ENCODE results near the gene TUBB2B. TPM values are rescaled to one million over a fixed set of nuclear protein-coding genes. Genes with fewer than 3 reads are reported as not detected.

TUBB2B gene
- total RNA-seq: 0.46 TPM
- long read RNA-seq, partial matches to known transcripts: 0 of 1 reads
- long read RNA-seq, other reads (novel, unspliced or antisense): 0 of 1 reads

- TF ChIP-seq CTCF (IDR thresholded peaks at IDR 0.05): no peak
- Histone ChIP-seq H3K27ac (no peak within 1 kb of the TSS), H3K4me3 (peak within 1 kb of the TSS; percentile 32), H3K27me3 (peaks cover 59% of the 10 kb centered on the region), H3K9me3 (no peaks in the 10 kb centered on the region), H3K4me1 (peaks cover 43% of the 10 kb centered on the region), H3K36me3 (no peaks in the 10 kb centered on the region)
- intact Hi-C loops (cut with DNase I): no loop called here
- ATAC-seq: no peak
- DNase-seq: no peak
Observed at GRCh38 chr6:3227363-3228045, at the start of gene TUBB2B. TUBB2B (minus strand) TSS chr6:3227653; CDS start chr6:3227543, 110 bp downstream.

- H3K36me3 ChIP-seq: peaks cover 13% of the 10 kb centered on the region
- no peak for TF ChIP-seq CTCF (IDR thresholded peaks at IDR 0.05)
- H3K9me3 ChIP-seq: no peaks in the 10 kb centered on the region
- no peak overlapping the region for H3K4me3 ChIP-seq
- DNase-seq: no peak
- no peak overlapping the region for H3K27ac ChIP-seq
- intact Hi-C loops (cut with DNase I): no loop called here
- no peaks in the 10 kb centered on the region for H3K27me3 ChIP-seq
- H3K4me1 ChIP-seq: peaks cover 15% of the 10 kb centered on the region
- ATAC-seq: no peak
Observed at GRCh38 chr6:3277251-3277650, 49.8 kb upstream of the TUBB2B start.

- no peak for ATAC-seq
- DNase-seq: no peak
- no peaks in the 10 kb centered on the region for H3K27me3 ChIP-seq
- no peak overlapping the region for H3K27ac ChIP-seq
- intact Hi-C loops (cut with DNase I): no loop called here
- H3K9me3 ChIP-seq: no peaks in the 10 kb centered on the region
- peaks cover 20% of the 10 kb centered on the region for H3K36me3 ChIP-seq
- no peak overlapping the region for H3K4me3 ChIP-seq
- TF ChIP-seq CTCF (IDR thresholded peaks at IDR 0.05): no peak
- H3K4me1 ChIP-seq: peaks cover 8% of the 10 kb centered on the region
Observed at GRCh38 chr6:3276174-3277167, 49.0 kb upstream of the TUBB2B start.

GRCh38 chr6:3273707-3274521 lies 46.5 kb upstream of the TUBB2B start:
- Histone ChIP-seq H3K27me3 (no peaks in the 10 kb centered on the region), H3K36me3 (peaks cover 38% of the 10 kb centered on the region), H3K4me1 (no peaks in the 10 kb centered on the region), H3K27ac (no peak overlapping the region), H3K4me3 (no peak overlapping the region), H3K9me3 (no peaks in the 10 kb centered on the region)
- TF ChIP-seq CTCF (IDR thresholded peaks at IDR 0.05): no peak
- no peak for ATAC-seq
- no peak for DNase-seq
- intact Hi-C loops (cut with DNase I): no loop called here

- Histone ChIP-seq H3K4me3 (no peak overlapping the region), H3K9me3 (no peaks in the 10 kb centered on the region), H3K36me3 (peaks cover 47% of the 10 kb centered on the region), H3K4me1 (no peaks in the 10 kb centered on the region), H3K27ac (no peak overlapping the region), H3K27me3 (no peaks in the 10 kb centered on the region)
- DNase-seq (no peak), ATAC-seq (no peak)
- intact Hi-C loops (cut with DNase I): no loop called here
- TF ChIP-seq CTCF (IDR thresholded peaks at IDR 0.05): no peak
Observed at GRCh38 chr6:3272911-3273547, 45.6 kb upstream of the TUBB2B start.
